ENCODE measurements around the gene VEGFD.

DNA sequence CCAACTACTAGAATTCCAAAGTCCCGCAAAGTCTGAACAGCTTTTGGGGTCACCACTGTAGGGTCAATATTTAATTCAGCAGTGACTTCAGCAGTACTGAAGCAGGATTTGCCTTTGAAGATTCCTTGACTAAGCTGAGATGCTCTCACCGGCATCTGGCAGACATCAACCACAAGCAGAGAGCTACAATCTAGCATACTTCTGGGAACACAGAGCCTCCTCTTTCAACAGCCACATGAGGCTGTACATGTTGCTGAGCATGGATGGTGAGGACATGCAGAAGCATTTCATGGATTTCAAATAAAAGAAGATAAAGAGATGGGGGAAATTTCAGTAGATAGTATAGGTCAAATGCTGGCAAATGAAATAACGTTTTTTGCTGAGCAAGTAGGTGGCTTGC, 62.1 kb downstream of the VEGFD start:
- TF ChIP-seq BRCA1 (CRISPR knock-in tag; IDR thresholded peaks at IDR 0.05) (no peak), SMAD1 (CRISPR knock-in tag; IDR thresholded peaks at IDR 0.05; ENCODE audit: borderline replicate concordance, low read depth) (no peak), ZNF274 (CRISPR knock-in tag; IDR thresholded peaks at IDR 0.05) (no peak), EZH2 (conservative IDR thresholded peaks at IDR 0.05; ENCODE audit: low read depth, low read length) (no peak), SRSF4 (IDR thresholded peaks at IDR 0.05; ENCODE audit: low read depth, low read length, poor library complexity, severe bottlenecking) (no peak)
- TF ChIP-seq, protein P1, sequence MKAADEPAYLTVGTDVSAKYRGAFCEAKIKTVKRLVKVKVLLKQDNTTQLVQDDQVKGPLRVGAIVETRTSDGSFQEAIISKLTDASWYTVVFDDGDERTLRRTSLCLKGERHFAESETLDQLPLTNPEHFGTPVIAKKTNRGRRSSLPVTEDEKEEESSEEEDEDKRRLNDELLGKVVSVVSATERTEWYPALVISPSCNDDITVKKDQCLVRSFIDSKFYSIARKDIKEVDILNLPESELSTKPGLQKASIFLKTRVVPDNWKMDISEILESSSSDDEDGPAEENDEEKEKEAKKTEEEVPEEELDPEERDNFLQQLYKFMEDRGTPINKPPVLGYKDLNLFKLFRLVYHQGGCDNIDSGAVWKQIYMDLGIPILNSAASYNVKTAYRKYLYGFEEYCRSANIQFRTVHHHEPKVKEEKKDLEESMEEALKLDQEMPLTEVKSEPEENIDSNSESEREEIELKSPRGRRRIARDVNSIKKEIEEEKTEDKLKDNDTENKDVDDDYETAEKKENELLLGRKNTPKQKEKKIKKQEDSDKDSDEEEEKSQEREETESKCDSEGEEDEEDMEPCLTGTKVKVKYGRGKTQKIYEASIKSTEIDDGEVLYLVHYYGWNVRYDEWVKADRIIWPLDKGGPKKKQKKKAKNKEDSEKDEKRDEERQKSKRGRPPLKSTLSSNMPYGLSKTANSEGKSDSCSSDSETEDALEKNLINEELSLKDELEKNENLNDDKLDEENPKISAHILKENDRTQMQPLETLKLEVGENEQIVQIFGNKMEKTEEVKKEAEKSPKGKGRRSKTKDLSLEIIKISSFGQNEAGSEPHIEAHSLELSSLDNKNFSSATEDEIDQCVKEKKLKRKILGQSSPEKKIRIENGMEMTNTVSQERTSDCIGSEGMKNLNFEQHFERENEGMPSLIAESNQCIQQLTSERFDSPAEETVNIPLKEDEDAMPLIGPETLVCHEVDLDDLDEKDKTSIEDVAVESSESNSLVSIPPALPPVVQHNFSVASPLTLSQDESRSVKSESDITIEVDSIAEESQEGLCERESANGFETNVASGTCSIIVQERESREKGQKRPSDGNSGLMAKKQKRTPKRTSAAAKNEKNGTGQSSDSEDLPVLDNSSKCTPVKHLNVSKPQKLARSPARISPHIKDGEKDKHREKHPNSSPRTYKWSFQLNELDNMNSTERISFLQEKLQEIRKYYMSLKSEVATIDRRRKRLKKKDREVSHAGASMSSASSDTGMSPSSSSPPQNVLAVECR (CRISPR knock-in tag; IDR thresholded peaks at IDR 0.05; ENCODE audit: borderline replicate concordance): no peak
